HepG2 (cell line): Measurements from ENCODE around the gene SIT1. TPM values are rescaled to one million over a fixed set of nuclear protein-coding genes. Genes with fewer than 3 reads are reported as not detected.

Source experiments
- ASH2L ChIP-seq: fragments of 300-600, 200-600 bp; sonication (generic); IDR thresholded peaks from 2 replicates; pipeline ENCODE4 v1.7.0; 2017; ENCODE audit warnings: low read depth, mild to moderate bottlenecking, moderate library complexity, mixed read lengths, low read length; ENCODE audit not compliant: insufficient read length
- CBX2 ChIP-seq, 2 experiments: fragments of 200-600 bp in 1 of 2; sonication (generic); formaldehyde crosslinking in 1 of 2; IDR thresholded peaks; 2 replicates each; pipeline versions ENCODE4 v1.7.0 to v1.8.1; 2018 to 2022; ENCODE audit warnings: low read depth in 2 of 2, low read length in 1 of 2, mild to moderate bottlenecking in 1 of 2, missing genetic modification reagents in 1 of 2
- CENPX ChIP-seq: sonication (generic); formaldehyde crosslinking; IDR thresholded peaks from 2 replicates; pipeline ENCODE4 v1.9.0; 2021; ENCODE audit warnings: mild to moderate bottlenecking, missing genetic modification reagents, moderate library complexity
- CREM ChIP-seq, 2 experiments: sonication (generic) in 1 of 2; formaldehyde crosslinking in 1 of 2; IDR thresholded peaks; 2 replicates each; pipeline versions ENCODE4 v1.4.0 to v1.6.1; 2016 to 2020; ENCODE audit warnings: antibody characterized with exemption in 1 of 2, mild to moderate bottlenecking in 1 of 2, missing genetic modification reagents in 1 of 2
- EP300 ChIP-seq, 3 experiments: sonication (generic) in 1 of 3; formaldehyde crosslinking in 1 of 3; IDR thresholded peaks; 2 replicates each; pipeline versions ENCODE4 v1.5.1 to v1.6.1; 2011 to 2020; ENCODE audit warnings: low read depth in 2 of 3, low read length in 2 of 3, borderline replicate concordance in 1 of 3, improper control_type of control experiment in 1 of 3, mild to moderate bottlenecking in 1 of 3, missing genetic modification reagents in 1 of 3, moderate library complexity in 1 of 3
- GATA4 ChIP-seq: sonication (generic); IDR thresholded peaks from 2 replicates; pipeline ENCODE4 v1.6.1; 2016; ENCODE audit warnings: antibody characterized with exemption, low read depth, borderline replicate concordance
- HNRNPK ChIP-seq: fragments of 200-400 bp; formaldehyde crosslinking; IDR thresholded peaks from 2 replicates; pipeline ENCODE4 v1.6.1; 2018; ENCODE audit warnings: low read length, low read depth, moderate library complexity, mild to moderate bottlenecking; ENCODE audit not compliant: poor library complexity, severe bottlenecking
- KLF13 ChIP-seq: sonication (generic); formaldehyde crosslinking; IDR thresholded peaks from 2 replicates; pipeline ENCODE4 v1.4.0; 2020; ENCODE audit warnings: mild to moderate bottlenecking, missing genetic modification reagents
- MAF1 ChIP-seq: sonication (generic); formaldehyde crosslinking; IDR thresholded peaks from 2 replicates; pipeline ENCODE4 v1.5.0; 2020; ENCODE audit warnings: missing genetic modification reagents, borderline replicate concordance
- MEIS2 ChIP-seq: sonication (generic); formaldehyde crosslinking; IDR thresholded peaks from 2 replicates; pipeline ENCODE4 v1.9.0; 2021; ENCODE audit warnings: mild to moderate bottlenecking, missing genetic modification reagents
- MLLT10 ChIP-seq: sonication (generic); formaldehyde crosslinking; IDR thresholded peaks from 2 replicates; pipeline ENCODE4 v1.4.0; 2020; ENCODE audit warnings: missing genetic modification reagents
- MYNN ChIP-seq: sonication (generic); formaldehyde crosslinking; IDR thresholded peaks from 2 replicates; pipeline ENCODE4 v1.4.0; 2020; ENCODE audit warnings: mild to moderate bottlenecking, low read depth, missing genetic modification reagents
- NAIF1 ChIP-seq: sonication (generic); formaldehyde crosslinking; IDR thresholded peaks from 2 replicates; pipeline ENCODE4 v1.5.0; 2020; ENCODE audit warnings: mild to moderate bottlenecking, missing genetic modification reagents, borderline replicate concordance
- NR2F2 ChIP-seq: IDR thresholded peaks from 2 replicates; pipeline ENCODE4 v1.6.1; 2012; ENCODE audit warnings: low read depth, inconsistent platforms, borderline replicate concordance
- PAWR ChIP-seq: sonication (generic); formaldehyde crosslinking; IDR thresholded peaks from 2 replicates; pipeline ENCODE4 v1.4.0; 2020; ENCODE audit warnings: missing genetic modification reagents, mild to moderate bottlenecking, borderline replicate concordance
- RBFOX2 ChIP-seq: fragments of 200-400 bp; formaldehyde crosslinking; IDR thresholded peaks from 2 replicates; pipeline ENCODE4 v1.6.1; 2017; ENCODE audit warnings: low read depth, mild to moderate bottlenecking, low read length
- SP4 ChIP-seq: sonication (generic); formaldehyde crosslinking; IDR thresholded peaks from 2 replicates; pipeline ENCODE4 v1.8.1; 2023; ENCODE audit warnings: mild to moderate bottlenecking, missing genetic modification reagents
- TAF15 ChIP-seq: fragments of 200-400 bp; formaldehyde crosslinking; IDR thresholded peaks from one replicate; pipeline ENCODE4 v1.6.1; 2018; ENCODE audit warnings: mild to moderate bottlenecking, low read depth, low read length; ENCODE audit not compliant: poor library complexity, severe bottlenecking
- TBX2 ChIP-seq: sonication (generic); formaldehyde crosslinking; IDR thresholded peaks from 2 replicates; pipeline ENCODE4 v1.5.0; 2020; ENCODE audit warnings: missing genetic modification reagents, mild to moderate bottlenecking, borderline replicate concordance
- TCF7 ChIP-seq: sonication (generic); IDR thresholded peaks from 2 replicates; pipeline ENCODE4 v1.6.1; 2016; ENCODE audit warnings: antibody characterized with exemption, low read depth
- XBP1 ChIP-seq: sonication (generic); formaldehyde crosslinking; IDR thresholded peaks from 2 replicates; pipeline ENCODE4 v1.5.0; 2020; ENCODE audit warnings: missing genetic modification reagents
- ZBTB20 ChIP-seq: sonication (generic); formaldehyde crosslinking; IDR thresholded peaks from 2 replicates; pipeline ENCODE4 v1.8.1; 2023; ENCODE audit warnings: missing genetic modification reagents, low read depth, mild to moderate bottlenecking, borderline replicate concordance
- ZBTB3 ChIP-seq: sonication (generic); formaldehyde crosslinking; IDR thresholded peaks from 2 replicates; pipeline ENCODE4 v1.4.0; 2020; ENCODE audit warnings: low read depth, mild to moderate bottlenecking, moderate library complexity, missing genetic modification reagents, borderline replicate concordance
- ZNF816 ChIP-seq: sonication (generic); formaldehyde crosslinking; IDR thresholded peaks from 2 replicates; pipeline ENCODE4 v1.8.0; 2022; ENCODE audit warnings: missing genetic modification reagents, mild to moderate bottlenecking, borderline replicate concordance
- polyA plus RNA-seq, 8 experiments: library from polyadenylated mRNA; depleted of rRNA in 3 of 8; stranded (reverse) in 7 of 8; unstranded in 1 of 8; fragments of >200 nt; fragmentation: Illumina TruSeq in 4 of 8; extraction: Trizol in 4 of 8; gene quantifications; 2 replicates each; pipeline versions ENCODE4 v1.2.1 to v1.2.3, GENCODE V29; 2011 to 2016; ENCODE audit warnings: low read depth in 4 of 8, missing spikeins in 1 of 8, mixed read lengths in 1 of 8; ENCODE audit not compliant: insufficient read depth in 1 of 8
- total RNA-seq, 5 experiments: library from RNA; depleted of rRNA; stranded (reverse); fragments of >200 nt; fragmentation: Illumina TruSeq; extraction: Trizol; gene quantifications; 2 replicates each; pipeline ENCODE4 v1.2.3, GENCODE V29; 2016; ENCODE audit warnings: low read depth in 1 of 5
- TF ChIP-seq, protein P1 (sequence below): sonication (generic); formaldehyde crosslinking; IDR thresholded peaks from 2 replicates; pipeline ENCODE4 v1.4.0; 2020; ENCODE audit warnings: missing genetic modification reagents
- TF ChIP-seq, protein P2 (sequence below): sonication (generic); formaldehyde crosslinking; IDR thresholded peaks from 2 replicates; pipeline ENCODE4 v1.4.0; 2020; ENCODE audit warnings: mild to moderate bottlenecking, missing genetic modification reagents
- TF ChIP-seq, protein P3 (sequence below): sonication (generic); formaldehyde crosslinking; IDR thresholded peaks from 2 replicates; pipeline ENCODE4 v1.5.0; 2020; ENCODE audit warnings: mild to moderate bottlenecking, missing genetic modification reagents

The SIT1 gene
- total and polyA plus RNA-seq, 2 of the 13 experiments (the other 11 are each of a cell fraction or from before 2014, with no cell fraction given) = 0.09 to 6.7 TPM

DNA sequence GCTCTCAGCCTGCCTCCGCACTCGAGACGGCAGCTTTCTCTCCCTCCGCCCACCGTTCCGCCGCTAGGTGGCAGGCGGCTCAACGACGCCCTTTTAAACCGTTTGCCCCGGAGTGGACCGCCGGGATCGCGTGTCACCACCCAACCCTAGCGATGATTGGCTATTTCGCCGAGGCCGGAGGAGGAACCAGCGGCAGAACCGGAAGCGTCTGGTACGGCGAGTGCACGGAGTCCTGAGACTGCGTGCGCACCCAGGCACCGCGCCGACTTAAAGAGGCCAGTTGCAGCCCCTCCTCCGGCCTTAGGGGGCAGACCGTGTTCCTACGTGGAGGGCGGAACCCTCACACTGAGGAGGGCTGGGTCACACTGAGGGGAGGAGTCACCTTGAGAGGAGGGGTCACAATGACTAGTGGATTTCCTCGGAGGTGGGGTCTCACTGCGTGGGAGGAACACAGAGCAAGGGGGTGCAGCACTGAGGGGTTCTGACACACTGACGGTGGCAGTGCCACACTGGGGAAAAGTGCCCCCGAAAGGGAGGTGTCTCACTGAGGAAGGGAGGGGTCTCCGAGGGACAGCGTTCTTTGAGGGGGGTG is 46.6 kb downstream of the SIT1 start (continued):
- TF ChIP-seq ZBTB20 (no peak), MAF1 (CRISPR knock-in tag) (no peak; the same call in 1 of the 2 replicates), MEIS2 (CRISPR knock-in tag) (peak; percentile 40; the same call in 1 of the 2 replicates), ZNF816 (CRISPR knock-in tag) (no peak), CENPX (CRISPR knock-in tag) (no peak), XBP1 (no peak), NAIF1 (peak; percentile 60; the same call in 1 of the 2 replicates), SP4 (CRISPR knock-in tag) (peak; percentile 86), TBX2 (CRISPR knock-in tag) (peak; percentile 39; the same call in 1 of the 2 replicates), GATA4 (no peak), CREM (IDR thresholded peaks at IDR 0.05) (peak; percentile 85), CREM (CRISPR knock-in tag; IDR thresholded peaks at IDR 0.05) (no peak), MLLT10 (CRISPR knock-in tag) (no peak), CBX2 (IDR thresholded peaks at IDR 0.05; ENCODE audit: low read depth, low read length) (no peak), CBX2 (CRISPR knock-in tag; IDR thresholded peaks at IDR 0.05; ENCODE audit: low read depth) (no peak), HNRNPK (no peak), PAWR (CRISPR knock-in tag) (no peak), ASH2L (peak; percentile 54), NR2F2 (no peak), RBFOX2 (peak; percentile 87), KLF13 (CRISPR knock-in tag) (no peak), TCF7 (no peak), EP300 (IDR thresholded peaks at IDR 0.05; ENCODE audit: low read depth in 2 of 2, low read length in 2 of 2) (no peak), EP300 (CRISPR knock-in tag; IDR thresholded peaks at IDR 0.05; ENCODE audit: borderline replicate concordance) (peak; percentile 18; the same call in 1 of the 2 replicates), TAF15 (no peak), ZBTB3 (CRISPR knock-in tag) (no peak), MYNN (CRISPR knock-in tag) (no peak)
- TF ChIP-seq, protein P1, sequence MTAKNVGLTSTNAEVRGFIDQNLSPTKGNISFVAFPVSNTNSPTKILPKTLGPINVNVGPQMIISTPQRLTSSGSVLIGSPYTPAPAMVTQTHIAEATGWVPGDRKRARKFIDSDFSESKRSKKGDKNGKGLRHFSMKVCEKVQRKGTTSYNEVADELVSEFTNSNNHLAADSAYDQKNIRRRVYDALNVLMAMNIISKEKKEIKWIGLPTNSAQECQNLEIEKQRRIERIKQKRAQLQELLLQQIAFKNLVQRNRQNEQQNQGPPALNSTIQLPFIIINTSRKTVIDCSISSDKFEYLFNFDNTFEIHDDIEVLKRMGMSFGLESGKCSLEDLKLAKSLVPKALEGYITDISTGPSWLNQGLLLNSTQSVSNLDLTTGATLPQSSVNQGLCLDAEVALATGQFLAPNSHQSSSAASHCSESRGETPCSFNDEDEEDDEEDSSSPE (CRISPR knock-in tag) = peak; percentile 78; the same call in 1 of the 2 replicates
- TF ChIP-seq, protein P2, sequence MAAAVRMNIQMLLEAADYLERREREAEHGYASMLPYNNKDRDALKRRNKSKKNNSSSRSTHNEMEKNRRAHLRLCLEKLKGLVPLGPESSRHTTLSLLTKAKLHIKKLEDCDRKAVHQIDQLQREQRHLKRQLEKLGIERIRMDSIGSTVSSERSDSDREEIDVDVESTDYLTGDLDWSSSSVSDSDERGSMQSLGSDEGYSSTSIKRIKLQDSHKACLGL = no peak
- TF ChIP-seq, protein P3, sequence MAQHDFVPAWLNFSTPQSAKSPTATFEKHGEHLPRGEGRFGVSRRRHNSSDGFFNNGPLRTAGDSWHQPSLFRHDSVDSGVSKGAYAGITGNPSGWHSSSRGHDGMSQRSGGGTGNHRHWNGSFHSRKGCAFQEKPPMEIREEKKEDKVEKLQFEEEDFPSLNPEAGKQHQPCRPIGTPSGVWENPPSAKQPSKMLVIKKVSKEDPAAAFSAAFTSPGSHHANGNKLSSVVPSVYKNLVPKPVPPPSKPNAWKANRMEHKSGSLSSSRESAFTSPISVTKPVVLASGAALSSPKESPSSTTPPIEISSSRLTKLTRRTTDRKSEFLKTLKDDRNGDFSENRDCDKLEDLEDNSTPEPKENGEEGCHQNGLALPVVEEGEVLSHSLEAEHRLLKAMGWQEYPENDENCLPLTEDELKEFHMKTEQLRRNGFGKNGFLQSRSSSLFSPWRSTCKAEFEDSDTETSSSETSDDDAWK (CRISPR knock-in tag) = no peak
